Adrenal gland (tissue), 12 donors: ENCODE data around the gene LCN12. TPM values are rescaled to one million over a fixed set of nuclear protein-coding genes. Genes with fewer than 3 reads are reported as not detected.

Source experiments
- DNase-seq, 7 donors: peaks; one replicate each; pipeline ENCODE4 v3.0.0-alpha.2; 2019 to 2020
- H3K27ac ChIP-seq, 5 donors: fragments of 200-600 bp; sonication (generic) in 4 of 5; 1 replicate in 3 of 5; 2 replicates in 2 of 5; pipeline versions ENCODE4 v1.5.1 to v1.8.0; 2016 to 2020; ENCODE audit warnings: mild to moderate bottlenecking in 1 of 5
- H3K27me3 ChIP-seq: fragments of 200-600 bp; 2 replicates; pipeline ENCODE4 v1.8.0; 2021
- H3K36me3 ChIP-seq, 2 donors: fragments of 200-600 bp; replicated peaks in 1 of 2; 1 replicate in 1 of 2; 2 replicates in 1 of 2; pipeline versions ENCODE4 v1.5.1 to v1.8.0; 2018 to 2022
- H3K4me1 ChIP-seq, 2 donors: fragments of 200-600 bp; replicated peaks in 1 of 2; 1 replicate in 1 of 2; 2 replicates in 1 of 2; pipeline versions ENCODE4 v1.5.1 to v1.8.0; 2018 to 2021
- H3K4me3 ChIP-seq, 4 donors: fragments of 200-600 bp; sonication (generic) in 3 of 4; one replicate each; pipeline ENCODE4 v1.5.1; 2016 to 2018
- H3K9me3 ChIP-seq, 3 donors: fragments of 200-600 bp; sonication (generic) in 1 of 3; replicated peaks in 1 of 3; 1 replicate in 2 of 3; 2 replicates in 1 of 3; pipeline versions ENCODE4 v1.5.1 to v1.8.0; 2016 to 2021
- CTCF ChIP-seq, 6 experiments: fragments of 450-650 bp in 4 of 6; fragments of 200-600 bp in 2 of 6; sonication (generic) in 1 of 6; IDR thresholded peaks; 1 replicate in 5 of 6; 2 replicates in 1 of 6; pipeline versions ENCODE4 v1.5.1 to v1.8.0; 2016 to 2021; ENCODE audit warnings: antibody characterized with exemption in 6 of 6, mild to moderate bottlenecking in 2 of 6, moderate library complexity in 1 of 6
- POLR2A ChIP-seq, 2 donors: fragments of 450-650 bp; IDR thresholded peaks; one replicate each; pipeline ENCODE4 v1.6.1; 2017; ENCODE audit warnings: antibody characterized with exemption in 2 of 2, mild to moderate bottlenecking in 2 of 2, moderate library complexity in 1 of 2
- WGBS, 4 donors: extraction: QIAGEN DNeasy Blood & Tissue Kit in 2 of 4; methylation state at CpG; one replicate each; pipeline versions ENCODE4 v1.1.5 to v1.1.7; 2013 to 2017; 5-methylcytosine and 5-hydroxymethylcytosine counted together
- intact Hi-C, 2 donors: fragments of 100-400 bp; cut with DNase I; formaldehyde crosslinking; loops; one replicate each; pipeline versions ENCODE4 v1.14.1 to v1.15.0; 2022 to 2023
- polyA plus RNA-seq, 3 donors: library from polyadenylated mRNA; stranded (reverse); fragments of 200-250 nt in 2 of 3; fragments of 350-450 nt in 1 of 3; fragmentation: Illumina TruSeq in 1 of 3; extraction: RNeasy Lipid Tissue Mini Kit (QIAGEN cat#74804) in 1 of 3; gene quantifications; one replicate each; pipeline ENCODE4 v1.2.3, GENCODE V29; 2013 to 2014
- total RNA-seq, 9 donors: library from RNA; depleted of rRNA in 4 of 9; stranded (reverse); fragments of >200 nt in 4 of 9; fragments of 120-200 nt in 1 of 9; fragmentation: NEBNext Ultra II Directional in 1 of 9; extraction: Animal tissue kit (Norgen Biotek cat#: 25700) in 1 of 9; gene quantifications; one replicate each; pipeline versions ENCODE4 v1.1.0 to v1.2.4, GENCODE V29; 2013 to 2023
- donor health status: healthy with polysubstance abuse.
- donor health status: Bipolar disorder and iron deficiency.
- donor health status: DM: yes; HTN: yes; CAD: no.
- donor health status: DM: no; HTN: no; CAD: no.
- donor health status: DM: no; HTN: no; CAD: no.
- donor health status: DM: yes; HTN: yes; CAD: no.

Gene LCN12
- total and polyA plus RNA-seq, 12 donors = 0.75 to 31.8 (median 4.4) TPM; not detected in 1

DNA sequence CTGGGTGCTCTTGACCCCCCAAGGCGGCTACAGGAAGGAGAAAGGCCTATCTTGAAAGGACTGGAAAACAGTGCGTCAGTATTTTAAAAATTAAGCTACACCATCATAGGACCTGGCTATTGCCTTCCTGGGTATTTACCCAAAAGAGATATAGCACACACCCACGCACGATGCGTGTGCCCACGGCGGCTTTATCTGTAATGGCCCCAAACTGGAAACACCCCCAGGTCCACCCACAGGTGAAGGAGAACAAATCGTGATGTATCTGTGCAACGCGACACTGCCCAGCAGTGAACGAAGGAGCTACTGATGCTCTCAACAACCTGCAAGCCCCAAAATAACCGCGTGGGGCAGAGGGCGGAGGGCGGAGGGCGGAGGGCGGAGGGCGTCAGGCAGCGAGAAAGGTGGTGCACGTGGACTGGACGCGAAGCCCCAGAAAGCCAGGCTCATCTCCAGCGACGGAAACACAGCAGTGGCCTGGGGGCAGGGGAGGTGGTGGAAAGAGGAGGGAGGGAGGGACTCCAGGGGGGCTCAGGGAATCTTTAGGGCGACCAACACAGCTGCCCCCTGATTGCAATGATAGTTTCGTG, 12.9 kb downstream of the LCN12 start:
- WGBS, 4 donors = 85 to 92% (median 88%) methylated on average over 26 of the region's 26 CpGs
- H3K36me3 ChIP-seq = no peaks in the 10 kb centered on the region
- no peak overlapping the region for H3K27ac ChIP-seq
- H3K27me3 ChIP-seq = no peaks in the 10 kb centered on the region
- TF ChIP-seq POLR2A (IDR thresholded peaks at IDR 0.05) (no peak), CTCF (IDR thresholded peaks at IDR 0.05) (no peak)
- no peak overlapping the region for H3K4me3 ChIP-seq
- intact Hi-C loops = no loop called here
- no peaks in the 10 kb centered on the region for H3K9me3 ChIP-seq
- no peak for DNase-seq
- H3K4me1 ChIP-seq = peaks cover 0 to 8% of the 10 kb centered on the region in 2 donors

DNA sequence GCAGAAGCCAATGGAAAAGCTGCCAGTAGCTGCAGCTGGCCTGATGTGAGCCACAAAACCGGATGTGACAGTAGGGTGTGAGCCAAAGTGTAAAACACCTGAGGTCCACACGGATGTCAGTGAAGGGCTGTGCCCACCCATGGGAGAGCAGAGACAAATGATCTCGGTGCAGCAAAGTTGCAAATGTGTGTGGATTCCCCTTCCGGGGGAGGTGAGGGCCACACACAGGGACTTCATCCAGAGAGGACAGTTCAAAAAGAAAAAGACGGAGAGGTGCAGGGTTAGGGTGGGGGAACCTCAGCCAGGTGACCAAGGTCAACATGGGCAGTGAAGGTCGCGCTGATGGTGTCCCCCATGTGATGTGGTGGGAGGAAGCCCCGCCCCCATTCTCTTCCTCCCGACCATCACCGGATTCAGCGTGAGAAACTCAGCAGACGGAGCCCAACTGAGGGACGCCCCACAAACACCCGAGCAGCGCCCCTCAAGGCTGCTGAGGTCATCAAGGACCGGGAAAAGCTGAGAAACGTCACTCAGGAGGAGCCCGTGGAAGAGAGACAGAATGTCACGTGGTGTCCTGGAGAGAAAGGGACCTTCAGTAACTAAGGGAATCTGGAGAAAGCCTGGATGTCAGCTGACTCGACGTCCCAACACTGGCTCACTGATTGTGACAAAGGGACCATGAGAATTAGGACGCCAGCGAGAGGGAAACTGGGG, 13.9 kb downstream of the LCN12 start:
- Histone ChIP-seq H3K9me3 (no peaks in the 10 kb centered on the region), H3K4me1 (peaks cover 0 to 8% of the 10 kb centered on the region in 2 donors), H3K27me3 (no peaks in the 10 kb centered on the region), H3K4me3 (peak overlapping the region in 1 of 4 donors; percentile 28), H3K36me3 (no peaks in the 10 kb centered on the region), H3K27ac (no peak overlapping the region)
- intact Hi-C loops = no loop called here
- TF ChIP-seq CTCF (IDR thresholded peaks at IDR 0.05) (no peak), POLR2A (IDR thresholded peaks at IDR 0.05) (no peak)
- DNase-seq = peak in 6 of 7 donors; percentile 62 to 83 (median 68)
- 13 to 20% (median 18%) methylated on average over 19 to 23 of the region's 23 CpGs for WGBS, 4 donors

DNA sequence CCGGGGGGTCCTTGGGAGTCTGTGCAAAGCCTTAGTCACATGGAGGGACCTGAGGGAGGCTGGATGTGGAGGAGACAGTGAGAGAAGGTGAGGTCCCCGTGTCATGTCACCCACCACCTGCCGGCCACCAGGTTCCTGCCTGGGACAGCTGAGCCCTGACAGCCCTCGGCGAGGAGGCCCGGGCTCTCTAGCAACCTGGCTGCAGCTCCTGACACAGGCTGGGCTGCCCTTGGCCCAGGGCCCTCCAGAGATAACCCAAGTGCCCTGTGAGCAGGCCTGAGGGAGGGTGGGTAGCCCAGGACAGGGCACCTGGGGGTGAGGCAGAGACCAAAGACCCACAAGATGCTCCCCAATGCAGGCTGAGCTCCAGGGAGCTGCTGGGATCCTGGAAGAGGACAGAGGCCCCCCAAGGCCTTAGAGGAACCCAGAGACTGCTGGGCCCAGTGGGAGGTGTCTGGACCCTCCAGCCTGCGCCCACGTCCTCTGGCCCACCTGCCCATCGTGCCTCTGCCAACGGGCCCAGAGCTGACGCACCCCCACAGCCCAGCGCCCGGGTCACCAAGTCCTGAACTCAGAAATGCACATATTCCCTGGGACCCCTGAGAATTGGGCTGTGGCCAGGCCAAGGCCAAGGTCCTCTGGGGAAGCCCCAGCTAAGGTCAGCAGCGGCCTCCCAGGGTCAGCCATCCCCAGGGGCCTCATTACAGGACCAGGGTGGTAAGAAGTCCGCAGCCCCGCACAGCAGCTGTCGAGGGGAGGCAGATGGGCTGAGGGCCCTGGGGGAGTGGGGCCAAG, 16.5 kb downstream of the LCN12 start:
- WGBS, 4 donors = 74 to 80% (median 75%) methylated on average over 7 to 17 of the region's 17 CpGs
- DNase-seq = no peak
- Histone ChIP-seq H3K4me1 (peaks cover 0 to 8% of the 10 kb centered on the region in 2 donors), H3K27me3 (no peaks in the 10 kb centered on the region), H3K4me3 (no peak overlapping the region), H3K27ac (no peak overlapping the region), H3K36me3 (no peaks in the 10 kb centered on the region), H3K9me3 (no peaks in the 10 kb centered on the region)
- TF ChIP-seq CTCF (IDR thresholded peaks at IDR 0.05) = no peak
- TF ChIP-seq POLR2A (IDR thresholded peaks at IDR 0.05) = no peak
- intact Hi-C loops = no loop called here

DNA sequence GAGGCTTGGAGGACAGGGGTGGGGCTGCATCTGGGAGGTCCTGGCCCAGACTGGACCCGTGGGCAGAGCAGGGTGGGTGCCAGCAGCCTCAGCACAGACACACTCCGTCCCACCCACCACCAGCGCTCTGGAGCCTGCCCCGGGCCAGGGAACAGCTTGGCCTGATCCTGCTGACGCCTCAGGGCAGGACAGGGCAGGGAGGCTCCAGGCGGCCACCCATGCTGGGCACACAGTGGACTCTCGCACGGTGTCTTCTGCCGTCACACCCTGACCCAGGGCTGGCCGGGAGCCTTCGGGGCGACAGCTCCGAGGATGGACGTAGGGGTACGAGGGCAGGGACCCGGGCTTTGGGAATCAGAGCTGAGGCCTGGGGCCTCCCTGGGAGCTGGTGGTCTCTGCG, 17.1 kb downstream of the LCN12 start:
- Histone ChIP-seq H3K27me3 (no peaks in the 10 kb centered on the region), H3K36me3 (no peaks in the 10 kb centered on the region), H3K9me3 (no peaks in the 10 kb centered on the region), H3K4me3 (no peak overlapping the region), H3K4me1 (peaks cover 0 to 8% of the 10 kb centered on the region in 2 donors), H3K27ac (no peak overlapping the region)
- DNase-seq = no peak
- TF ChIP-seq POLR2A (IDR thresholded peaks at IDR 0.05) (no peak), CTCF (IDR thresholded peaks at IDR 0.05) (no peak)
- intact Hi-C loops = no loop called here
- WGBS, 4 donors = 75 to 93% (median 85%) methylated on average over 3 to 17 of the region's 17 CpGs
